Fibroblast of lung (primary cell): ENCODE measurements around the gene PCSK5. TPM values are rescaled to one million over a fixed set of nuclear protein-coding genes. Genes with fewer than 3 reads are reported as not detected.

Experiments
- DNase-seq, 2 donors: peaks; one replicate each; pipeline versions ENCODE4 v3.0.0 to v3.0.0-alpha.2; 2010; ENCODE audit warnings: low read depth in 2 of 2
- H2AFZ ChIP-seq: 2 replicates; pipeline ENCODE4 v1.5.1; 2012; ENCODE audit warnings: low read length, control low read depth, inconsistent platforms
- H3K27ac ChIP-seq: 2 replicates; pipeline ENCODE4 v1.5.1; 2011; ENCODE audit warnings: low read length, control low read depth; ENCODE audit not compliant: insufficient read depth
- H3K27me3 ChIP-seq: 2 replicates; pipeline ENCODE4 v1.5.1; 2011; ENCODE audit warnings: mild to moderate bottlenecking, low read length; ENCODE audit not compliant: control insufficient read depth, insufficient read depth
- H3K36me3 ChIP-seq: 2 replicates; pipeline ENCODE4 v1.5.1; 2011; ENCODE audit warnings: low read length; ENCODE audit not compliant: control insufficient read depth, insufficient read depth
- H3K4me1 ChIP-seq: 2 replicates; pipeline ENCODE4 v1.5.1; 2011; ENCODE audit warnings: low read length; ENCODE audit not compliant: control insufficient read depth, insufficient read depth; ENCODE audit errors: extremely low read depth
- H3K4me2 ChIP-seq: 2 replicates; pipeline ENCODE4 v1.5.1; 2011; ENCODE audit warnings: low read length, control low read depth; ENCODE audit not compliant: insufficient read depth; ENCODE audit errors: extremely low read depth
- H3K4me3 ChIP-seq, 4 experiments: fragments of 200-600 bp in 1 of 4; sonication (generic) in 1 of 4; replicated peaks in 1 of 4; 2 replicates each; pipeline ENCODE4 v1.5.1; 2011 to 2016; ENCODE audit warnings: low read length in 4 of 4, low read depth in 3 of 4, mild to moderate bottlenecking in 3 of 4, control low read depth in 2 of 4, inconsistent platforms in 1 of 4, mixed read lengths in 1 of 4; ENCODE audit not compliant: insufficient read depth in 1 of 4; ENCODE audit errors: control extremely low read depth in 1 of 4
- H3K79me2 ChIP-seq: 2 replicates; pipeline ENCODE4 v1.5.1; 2012; ENCODE audit warnings: mild to moderate bottlenecking, low read length, inconsistent platforms; ENCODE audit not compliant: control insufficient read depth, insufficient read depth
- H3K9ac ChIP-seq: 2 replicates; pipeline ENCODE4 v1.5.1; 2011; ENCODE audit warnings: mild to moderate bottlenecking, low read length, control low read depth; ENCODE audit not compliant: insufficient read depth
- H3K9me3 ChIP-seq: 2 replicates; pipeline ENCODE4 v1.5.1; 2012; ENCODE audit warnings: low read depth, low read length; ENCODE audit not compliant: control insufficient read depth, insufficient read depth
- H4K20me1 ChIP-seq: 2 replicates; pipeline ENCODE4 v1.5.1; 2011; ENCODE audit warnings: low read length; ENCODE audit not compliant: control insufficient read depth, insufficient read depth; ENCODE audit errors: extremely low read depth
- CTCF ChIP-seq, 2 donors: IDR thresholded peaks in 1 of 2; conservative IDR thresholded peaks in 1 of 2; 1 replicate in 1 of 2; 2 replicates in 1 of 2; pipeline ENCODE4 v1.5.1; 2011 to 2012; ENCODE audit warnings: low read length in 2 of 2, control low read depth in 1 of 2, inconsistent platforms in 1 of 2, low read depth in 1 of 2, mild to moderate bottlenecking in 1 of 2
- EZH2 ChIP-seq: IDR thresholded peaks from 2 replicates; pipeline ENCODE4 v1.5.1; 2012; ENCODE audit warnings: low read length, control low read depth, mild to moderate bottlenecking; ENCODE audit errors: missing control alignments
- polyA plus RNA-seq, 2 donors: library from polyadenylated mRNA; depleted of rRNA in 1 of 2; stranded (reverse) in 1 of 2; unstranded in 1 of 2; fragments of >200 nt; gene quantifications; 2 replicates each; pipeline ENCODE4 v1.2.1, GENCODE V29; 2011 to 2012; ENCODE audit warnings: missing spikeins in 1 of 2
- total RNA-seq: library from RNA; depleted of rRNA; stranded (reverse); fragments of >200 nt; gene quantifications from 2 replicates; pipeline ENCODE4 v1.2.1, GENCODE V29; 2014

Gene PCSK5
- total and polyA plus RNA-seq, 2 donors (not counting 1 experiment from before 2014, with no cell fraction given) = 3.1 to 4.8 TPM

GRCh38 chr9:76221423-76221822, 330.9 kb downstream of the PCSK5 start:
- H2AFZ ChIP-seq = no peak overlapping the region
- no peak overlapping the region for H3K9ac ChIP-seq
- H4K20me1 ChIP-seq = no peaks in the 10 kb centered on the region
- H3K27ac ChIP-seq = no peak overlapping the region
- H3K4me1 ChIP-seq = peaks cover 5% of the 10 kb centered on the region
- TF ChIP-seq CTCF (conservative IDR thresholded peaks at IDR 0.05 in 1 of 2, IDR thresholded peaks at IDR 0.05 in 1 of 2; ENCODE audit: low read depth in 1 of 2, low read length in 2 of 2) (no peak), EZH2 (no peak)
- no peaks in the 10 kb centered on the region for H3K36me3 ChIP-seq
- DNase-seq = no peak
- no peak overlapping the region for H3K4me2 ChIP-seq
- H3K27me3 ChIP-seq = no peaks in the 10 kb centered on the region
- H3K79me2 ChIP-seq = no peaks in the 10 kb centered on the region
- H3K9me3 ChIP-seq = no peaks in the 10 kb centered on the region
- no peak overlapping the region for H3K4me3 ChIP-seq

GRCh38 chr9:76223749-76224340, 333.4 kb downstream of the PCSK5 start:
- no peak overlapping the region for H3K4me3 ChIP-seq
- H3K79me2 ChIP-seq = no peaks in the 10 kb centered on the region
- H3K9ac ChIP-seq = no peak overlapping the region
- no peaks in the 10 kb centered on the region for H4K20me1 ChIP-seq
- no peak for TF ChIP-seq CTCF (conservative IDR thresholded peaks at IDR 0.05 in 1 of 2, IDR thresholded peaks at IDR 0.05 in 1 of 2; ENCODE audit: low read depth in 1 of 2, low read length in 2 of 2)
- no peaks in the 10 kb centered on the region for H3K9me3 ChIP-seq
- H3K27me3 ChIP-seq = no peaks in the 10 kb centered on the region
- H3K4me1 ChIP-seq = no peaks in the 10 kb centered on the region
- DNase-seq = peak; percentile 17 to 79
- no peak overlapping the region for H3K27ac ChIP-seq
- H2AFZ ChIP-seq = no peak overlapping the region
- H3K4me2 ChIP-seq = no peak overlapping the region
- H3K36me3 ChIP-seq = no peaks in the 10 kb centered on the region

GRCh38 chr9:76227156-76227555, 336.7 kb downstream of the PCSK5 start:
- H4K20me1 ChIP-seq = no peaks in the 10 kb centered on the region
- no peak for DNase-seq
- H3K27me3 ChIP-seq = no peaks in the 10 kb centered on the region
- H3K4me3 ChIP-seq = no peak overlapping the region
- no peak overlapping the region for H2AFZ ChIP-seq
- no peak overlapping the region for H3K4me2 ChIP-seq
- H3K9me3 ChIP-seq = no peaks in the 10 kb centered on the region
- H3K4me1 ChIP-seq = no peaks in the 10 kb centered on the region
- H3K27ac ChIP-seq = no peak overlapping the region
- TF ChIP-seq CTCF (conservative IDR thresholded peaks at IDR 0.05 in 1 of 2, IDR thresholded peaks at IDR 0.05 in 1 of 2; ENCODE audit: low read depth in 1 of 2, low read length in 2 of 2) (no peak), EZH2 (no peak)
- H3K9ac ChIP-seq = no peak overlapping the region
- no peaks in the 10 kb centered on the region for H3K79me2 ChIP-seq
- no peaks in the 10 kb centered on the region for H3K36me3 ChIP-seq
